Stomach (tissue), 4 donors: ENCODE measurements around the gene MYH6.
"Not testable (repeated sequence)": the region's sequence is repeated elsewhere in the genome, so short reads cannot be mapped to it uniquely, and the experiment has no call there.

Experiments used
- CTCF ChIP-seq, 7 experiments: fragments of 450-650 bp in 4 of 7; fragments of 200-600 bp in 3 of 7; sonication (generic) in 3 of 7; IDR thresholded peaks; one replicate each; pipeline ENCODE4 v1.5.1; 2016 to 2019; ENCODE audit warnings: antibody characterized with exemption in 7 of 7, control low read depth in 2 of 7, mild to moderate bottlenecking in 1 of 7
- EP300 ChIP-seq: sonication (generic); formaldehyde crosslinking; IDR thresholded peaks from one replicate; pipeline ENCODE4 v1.6.1; 2017; ENCODE audit warnings: antibody characterized with exemption
- POLR2A ChIP-seq, 4 donors: fragments of 450-650 bp; IDR thresholded peaks; one replicate each; pipeline ENCODE4 v1.6.1; 2016; ENCODE audit warnings: antibody characterized with exemption in 4 of 4, control low read depth in 2 of 4, mild to moderate bottlenecking in 1 of 4, moderate library complexity in 1 of 4
- POLR2AphosphoS5 ChIP-seq, 3 donors: sonication (generic); formaldehyde crosslinking; IDR thresholded peaks; one replicate each; pipeline ENCODE4 v1.6.1; 2016; ENCODE audit warnings: antibody characterized with exemption in 3 of 3

GRCh38 chr14:23425798-23426197 lies 17.7 kb upstream of the MYH6 start:
- TF ChIP-seq CTCF (IDR thresholded peaks at IDR 0.05); EP300; POLR2A (IDR thresholded peaks at IDR 0.05); POLR2AphosphoS5 (IDR thresholded peaks at IDR 0.05): not testable (repeated sequence)
